SK-N-SH treated with all-trans-retinoic acid at 6 μM for 48 hours (cell line): ENCODE data around the gene LAMA3.

ENCODE experiments used
- ATAC-seq: fragments of 200-7000 bp; cut with Tn5 transposase; 3 replicates; pipeline ENCODE4 v1.9.1; 2020; ENCODE audit warnings: mild to moderate bottlenecking, moderate library complexity
- ARNTL ChIP-seq: fragments of 450-650 bp; formaldehyde crosslinking; IDR thresholded peaks from 2 replicates; pipeline ENCODE4 v1.5.0; 2020; ENCODE audit warnings: low read depth, mild to moderate bottlenecking, moderate library complexity, borderline replicate concordance
- BACH2 ChIP-seq: fragments of 250-450 bp; sonication (Bioruptor Pico); IDR thresholded peaks from 2 replicates; pipeline ENCODE4 v1.9.0; 2021; ENCODE audit warnings: mild to moderate bottlenecking, borderline replicate concordance
- CSDC2 ChIP-seq: fragments of 250-450 bp; sonication (Bioruptor Pico); IDR thresholded peaks from 2 replicates; pipeline ENCODE4 v1.5.0; 2020; ENCODE audit warnings: mild to moderate bottlenecking, moderate library complexity
- CSRNP3 ChIP-seq: fragments of 250-450 bp; sonication (Bioruptor Pico); IDR thresholded peaks from 2 replicates; pipeline ENCODE4 v1.5.1; 2021; ENCODE audit warnings: mild to moderate bottlenecking, moderate library complexity
- GLIS3 ChIP-seq: fragments of 250-450 bp; sonication (Bioruptor Pico); IDR thresholded peaks from 2 replicates; pipeline ENCODE4 v1.5.0; 2020; ENCODE audit warnings: mild to moderate bottlenecking, moderate library complexity
- ISL1 ChIP-seq: fragments of 250-450 bp; sonication (Bioruptor Pico); IDR thresholded peaks from 2 replicates; pipeline ENCODE4 v2.1.2; 2022; ENCODE audit warnings: mild to moderate bottlenecking, moderate library complexity
- OSR1 ChIP-seq: fragments of 250-450 bp; sonication (Bioruptor Pico); IDR thresholded peaks from 2 replicates; pipeline ENCODE4 v1.8.0; 2022; ENCODE audit warnings: moderate library complexity, mild to moderate bottlenecking, inconsistent platforms
- PATZ1 ChIP-seq: fragments of 250-450 bp; sonication (Bioruptor Pico); IDR thresholded peaks from 2 replicates; pipeline ENCODE4 v1.8.0; 2020; ENCODE audit warnings: mild to moderate bottlenecking, moderate library complexity, borderline replicate concordance
- POU6F1 ChIP-seq: fragments of 250-450 bp; sonication (Bioruptor Pico); IDR thresholded peaks from 2 replicates; pipeline ENCODE4 v1.8.0; 2021; ENCODE audit warnings: low read depth, mild to moderate bottlenecking, moderate library complexity, borderline replicate concordance
- SNAI2 ChIP-seq: fragments of 250-450 bp; sonication (Bioruptor Pico); IDR thresholded peaks from 2 replicates; pipeline ENCODE4 v1.5.0; 2020; ENCODE audit warnings: mild to moderate bottlenecking, moderate library complexity
- TCF4 ChIP-seq: fragments of 250-450 bp; sonication (Bioruptor Pico); IDR thresholded peaks from 2 replicates; pipeline ENCODE4 v1.8.0; 2021; ENCODE audit warnings: mild to moderate bottlenecking, moderate library complexity, borderline replicate concordance
- TOX ChIP-seq: fragments of 250-450 bp; sonication (Bioruptor Pico); IDR thresholded peaks from 2 replicates; pipeline ENCODE4 v1.8.0; 2021; ENCODE audit warnings: mild to moderate bottlenecking, moderate library complexity, borderline replicate concordance
- TSHZ2 ChIP-seq: fragments of 250-450 bp; sonication (Bioruptor Pico); IDR thresholded peaks from 2 replicates; pipeline ENCODE4 v1.5.0; 2020; ENCODE audit warnings: mild to moderate bottlenecking, moderate library complexity
- ZC3H10 ChIP-seq: fragments of 250-450 bp; sonication (Bioruptor Pico); IDR thresholded peaks from 2 replicates; pipeline ENCODE4 v1.5.1; 2021; ENCODE audit warnings: mild to moderate bottlenecking, moderate library complexity
- ZFP3 ChIP-seq: fragments of 250-450 bp; sonication (Bioruptor Pico); IDR thresholded peaks from 2 replicates; pipeline ENCODE4 v1.5.0; 2020; ENCODE audit warnings: mild to moderate bottlenecking, moderate library complexity
- ZFP30 ChIP-seq: fragments of 450-650 bp; formaldehyde crosslinking; IDR thresholded peaks from 2 replicates; pipeline ENCODE4 v1.5.0; 2022; ENCODE audit warnings: mild to moderate bottlenecking, moderate library complexity
- ZNF565 ChIP-seq: fragments of 450-650 bp; formaldehyde crosslinking; conservative IDR thresholded peaks from 2 replicates; pipeline ENCODE4 v1.5.0; 2020; ENCODE audit warnings: low read depth, mild to moderate bottlenecking, moderate library complexity
- ZNF70 ChIP-seq: fragments of 450-650 bp; formaldehyde crosslinking; IDR thresholded peaks from 2 replicates; pipeline ENCODE4 v1.5.0; 2020; ENCODE audit warnings: mild to moderate bottlenecking, moderate library complexity
- ZNF8 ChIP-seq: fragments of 450-650 bp; formaldehyde crosslinking; IDR thresholded peaks from 2 replicates; pipeline ENCODE4 v1.5.0; 2020; ENCODE audit warnings: mild to moderate bottlenecking, moderate library complexity

LAMA3 gene

GRCh38 chr18:23879126-23879525 lies 189.9 kb downstream of the LAMA3 start (continued):
- TF ChIP-seq ZNF70 (CRISPR knock-in tag) (no peak), TSHZ2 (CRISPR knock-in tag) (no peak), ZFP30 (CRISPR knock-in tag) (no peak)

- no peak for ATAC-seq
- TF ChIP-seq ZNF8 (CRISPR knock-in tag), result no peak
- no peak for TF ChIP-seq ISL1 (CRISPR knock-in tag)
- TF ChIP-seq ZFP30 (CRISPR knock-in tag), result no peak
- TF ChIP-seq PATZ1 (CRISPR knock-in tag), result no peak
- no peak for TF ChIP-seq CSDC2
- TF ChIP-seq GLIS3 (CRISPR knock-in tag), result no peak
- no peak for TF ChIP-seq ZNF70 (CRISPR knock-in tag)
- no peak for TF ChIP-seq TOX (CRISPR knock-in tag)
- no peak for TF ChIP-seq CSRNP3
- no peak for TF ChIP-seq TCF4 (CRISPR knock-in tag)
- no peak for TF ChIP-seq ZFP3
- no peak for TF ChIP-seq BACH2 (CRISPR knock-in tag)
- TF ChIP-seq POU6F1 (CRISPR knock-in tag), result no peak
Observed at GRCh38 chr18:23879544-23879943, 190.3 kb downstream of the LAMA3 start.

GRCh38 chr18:23879966-23880565 lies 190.8 kb downstream of the LAMA3 start:
- TF ChIP-seq TSHZ2 (CRISPR knock-in tag) (no peak), TOX (CRISPR knock-in tag) (no peak), ZNF565 (CRISPR knock-in tag) (no peak), ZFP30 (CRISPR knock-in tag) (no peak), SNAI2 (CRISPR knock-in tag) (no peak), CSDC2 (no peak), TCF4 (CRISPR knock-in tag) (no peak), BACH2 (CRISPR knock-in tag) (no peak), GLIS3 (CRISPR knock-in tag) (no peak), ZNF8 (CRISPR knock-in tag) (no peak), ISL1 (CRISPR knock-in tag) (no peak), ARNTL (CRISPR knock-in tag) (no peak), ZC3H10 (CRISPR knock-in tag) (no peak), ZFP3 (no peak), PATZ1 (CRISPR knock-in tag) (no peak), OSR1 (CRISPR knock-in tag) (no peak)
- ATAC-seq, result no peak
